GM18498 (cell line): Measurements from ENCODE around the gene MAGT1.
"Not testable (repeated sequence)": the region's sequence is repeated elsewhere in the genome, so short reads cannot be mapped to it uniquely, and the experiment has no call there.

Experiments
- ATAC-seq: cut with Tn5 transposase; IDR thresholded peaks from one replicate; pipeline ENCODE4 v1.9.1; 2021; ENCODE audit warnings: mild to moderate bottlenecking, moderate library complexity; ENCODE audit not compliant: unreplicated experiment

Gene MAGT1

GRCh38 chrX:77894921-77895886 lies at the start of gene MAGT1:
MAGT1 (minus strand) TSS chrX:77895435; CDS start chrX:77895410, 25 bp downstream.
- ATAC-seq, result peak; percentile 93

- ATAC-seq, result not testable (repeated sequence)
Observed at GRCh38 chrX:77945031-77945430, 49.8 kb upstream of the MAGT1 start.

GRCh38 chrX:77938083-77938680 lies 42.9 kb upstream of the MAGT1 start:
- no peak for ATAC-seq

- ATAC-seq, result no peak
Observed at GRCh38 chrX:77937291-77937690, 42.1 kb upstream of the MAGT1 start.

- no peak for ATAC-seq
Observed at GRCh38 chrX:77936299-77936698, 41.1 kb upstream of the MAGT1 start.

GRCh38 chrX:77935886-77936285 lies 40.7 kb upstream of the MAGT1 start:
- ATAC-seq, result no peak

GRCh38 chrX:77930581-77930980 lies 35.3 kb upstream of the MAGT1 start:
- no peak for ATAC-seq

GRCh38 chrX:77925764-77926163 lies 30.5 kb upstream of the MAGT1 start:
- ATAC-seq, result peak; percentile 55

GRCh38 chrX:77924320-77924859 lies 29.2 kb upstream of the MAGT1 start:
- ATAC-seq, result no peak

GRCh38 chrX:77922787-77923186 lies 27.6 kb upstream of the MAGT1 start:
- no peak for ATAC-seq

- ATAC-seq, result not testable (repeated sequence)
Observed at GRCh38 chrX:77919370-77919769, 24.1 kb upstream of the MAGT1 start.

GRCh38 chrX:77918568-77918967 lies 23.3 kb upstream of the MAGT1 start:
- no peak for ATAC-seq

GRCh38 chrX:77917294-77917933 lies 22.2 kb upstream of the MAGT1 start:
- peak; percentile 66 for ATAC-seq

GRCh38 chrX:77910108-77910840 lies 15.0 kb upstream of the MAGT1 start, which contains the start of gene ATP7A:
ATP7A (plus strand) TSS chrX:77910693; CDS start chrX:77971642, 60,949 bp downstream.
- peak; percentile 96 for ATAC-seq

- ATAC-seq, result no peak
Observed at GRCh38 chrX:77901506-77901905, 6.3 kb upstream of the MAGT1 start.

- ATAC-seq, result no peak
Observed at GRCh38 chrX:77900688-77901087, 5.5 kb upstream of the MAGT1 start.

- peak; percentile 63 for ATAC-seq
Observed at GRCh38 chrX:77899081-77899828, 4.0 kb upstream of the MAGT1 start, which contains the start of gene COX7B. COX7B (plus strand) TSS chrX:77899468; CDS start chrX:77899554, 86 bp downstream.

- ATAC-seq, result no peak
Observed at GRCh38 chrX:77893713-77894112, 1.5 kb downstream of the MAGT1 start.

- ATAC-seq, result no peak
Observed at GRCh38 chrX:77892887-77893286, 2.3 kb downstream of the MAGT1 start.

GRCh38 chrX:77881418-77881817 lies 13.8 kb downstream of the MAGT1 start:
- ATAC-seq, result not testable (repeated sequence)
